DOHH2 (cell line): Measurements from ENCODE around the gene LYPD6.

Source experiments
- H3F3A ChIP-seq: fragments of 200-600 bp; sonication (generic), shearing (Covaris generic); 2 replicates; pipeline ENCODE4 v1.6.0; 2016; ENCODE audit warnings: antibody characterized with exemption, mild to moderate bottlenecking; ENCODE audit not compliant: control insufficient read depth, insufficient read depth
- H3K27ac ChIP-seq: fragments of 200-600 bp; sonication (generic); 2 replicates; pipeline ENCODE4 v1.5.1; 2014; ENCODE audit warnings: low read depth, mild to moderate bottlenecking, low read length, moderate library complexity
- H3K27me3 ChIP-seq: fragments of 200-600 bp; sonication (generic); 2 replicates; pipeline ENCODE4 v1.6.1; 2014; ENCODE audit warnings: mild to moderate bottlenecking, low read length, mixed read lengths; ENCODE audit not compliant: control insufficient read depth
- H3K36me3 ChIP-seq: fragments of 200-600 bp; sonication (generic); 2 replicates; pipeline ENCODE4 v1.6.1; 2014; ENCODE audit warnings: mild to moderate bottlenecking, low read length, moderate library complexity, mixed read lengths; ENCODE audit not compliant: control insufficient read depth
- H3K4me1 ChIP-seq: fragments of 200-600 bp; sonication (generic); 2 replicates; pipeline ENCODE4 v1.6.1; 2014; ENCODE audit warnings: mild to moderate bottlenecking, low read length, mixed read lengths; ENCODE audit not compliant: control insufficient read depth
- H3K4me2 ChIP-seq: fragments of 200-600 bp; sonication (generic); 2 replicates; pipeline ENCODE4 v1.6.0; 2014; ENCODE audit warnings: mild to moderate bottlenecking, low read length, moderate library complexity
- H3K4me3 ChIP-seq: fragments of 200-600 bp; sonication (generic); 2 replicates; pipeline ENCODE4 v1.5.1; 2014; ENCODE audit warnings: mild to moderate bottlenecking, low read length, mixed read lengths
- H3K79me2 ChIP-seq: fragments of 200-600 bp; sonication (generic); 2 replicates; pipeline ENCODE4 v1.6.1; 2014; ENCODE audit warnings: mild to moderate bottlenecking, low read length, mixed read lengths; ENCODE audit not compliant: control insufficient read depth
- H3K9me2 ChIP-seq: fragments of 200-600 bp; sonication (generic); replicated peaks from 2 replicates; pipeline ENCODE4 v1.6.1; 2014; ENCODE audit warnings: mild to moderate bottlenecking, low read length, mixed read lengths; ENCODE audit not compliant: control insufficient read depth
- H3K9me3 ChIP-seq: fragments of 200-600 bp; sonication (generic); 2 replicates; pipeline ENCODE4 v1.6.1; 2014; ENCODE audit warnings: antibody characterized with exemption, low read length, mixed read lengths; ENCODE audit not compliant: control insufficient read depth, insufficient read depth
- H4K20me1 ChIP-seq: fragments of 200-600 bp; sonication (generic); 2 replicates; pipeline ENCODE4 v1.6.0; 2014; ENCODE audit warnings: low read depth, mild to moderate bottlenecking, antibody characterized with exemption, low read length, moderate library complexity; ENCODE audit not compliant: control insufficient read depth, insufficient read depth
- EZH2phosphoT487 ChIP-seq: fragments of 200-600 bp; sonication (generic); IDR thresholded peaks from 2 replicates; pipeline ENCODE4 v1.6.1; 2017; ENCODE audit warnings: borderline replicate concordance, mild to moderate bottlenecking, antibody characterized with exemption, low read length, moderate library complexity, mixed read lengths
- TF ChIP-seq, protein P1 (sequence below): fragments of 200-600 bp; sonication (generic); IDR thresholded peaks from one replicate; pipeline ENCODE4 v1.5.1; 2014; ENCODE audit warnings: antibody characterized with exemption, mild to moderate bottlenecking, low read depth, low read length; ENCODE audit not compliant: poor library complexity, severe bottlenecking

The LYPD6 gene

GRCh38 chr2:149420053-149420963 lies 89.9 kb downstream of the LYPD6 start:
- H3K27me3 ChIP-seq: 0 out of 2 replicates have a peak, but pooled peaks cover 3% of the 10 kb centered on the region
- TF ChIP-seq EZH2phosphoT487: no peak
- TF ChIP-seq, protein P1, sequence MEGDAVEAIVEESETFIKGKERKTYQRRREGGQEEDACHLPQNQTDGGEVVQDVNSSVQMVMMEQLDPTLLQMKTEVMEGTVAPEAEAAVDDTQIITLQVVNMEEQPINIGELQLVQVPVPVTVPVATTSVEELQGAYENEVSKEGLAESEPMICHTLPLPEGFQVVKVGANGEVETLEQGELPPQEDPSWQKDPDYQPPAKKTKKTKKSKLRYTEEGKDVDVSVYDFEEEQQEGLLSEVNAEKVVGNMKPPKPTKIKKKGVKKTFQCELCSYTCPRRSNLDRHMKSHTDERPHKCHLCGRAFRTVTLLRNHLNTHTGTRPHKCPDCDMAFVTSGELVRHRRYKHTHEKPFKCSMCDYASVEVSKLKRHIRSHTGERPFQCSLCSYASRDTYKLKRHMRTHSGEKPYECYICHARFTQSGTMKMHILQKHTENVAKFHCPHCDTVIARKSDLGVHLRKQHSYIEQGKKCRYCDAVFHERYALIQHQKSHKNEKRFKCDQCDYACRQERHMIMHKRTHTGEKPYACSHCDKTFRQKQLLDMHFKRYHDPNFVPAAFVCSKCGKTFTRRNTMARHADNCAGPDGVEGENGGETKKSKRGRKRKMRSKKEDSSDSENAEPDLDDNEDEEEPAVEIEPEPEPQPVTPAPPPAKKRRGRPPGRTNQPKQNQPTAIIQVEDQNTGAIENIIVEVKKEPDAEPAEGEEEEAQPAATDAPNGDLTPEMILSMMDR: no peak

DNA sequence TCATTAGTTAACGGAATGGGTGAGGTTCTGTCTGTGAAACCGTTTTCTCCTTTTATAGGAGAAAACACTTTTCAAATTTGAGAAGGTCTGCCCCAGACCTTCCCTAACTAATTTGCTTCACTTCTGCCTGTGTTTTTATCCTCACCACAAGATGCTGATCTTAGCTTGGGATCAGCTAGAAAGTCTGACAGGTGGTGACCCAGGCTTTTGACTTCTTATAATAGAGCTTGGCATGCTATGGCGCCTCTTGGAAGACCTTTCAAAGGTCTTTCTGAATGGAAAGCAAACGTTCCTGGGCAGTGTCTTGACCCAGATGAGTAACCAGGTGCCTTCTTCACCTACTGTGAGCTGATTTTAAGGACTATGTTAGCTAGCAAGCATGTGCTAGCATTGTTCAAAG lies 91.4 kb downstream of the LYPD6 start:
- peaks cover 3% of the 10 kb centered on the region; the same call in 1 of the 2 replicates for H3K27me3 ChIP-seq
- no peaks in the 10 kb centered on the region for H3F3A ChIP-seq
- no peaks in the 10 kb centered on the region for H4K20me1 ChIP-seq
- TF ChIP-seq, protein P1: no peak
- no peak for TF ChIP-seq EZH2phosphoT487
- H3K4me2 ChIP-seq: no peak overlapping the region
- H3K9me2 ChIP-seq: no peaks in the 10 kb centered on the region
- no peak overlapping the region for H3K4me3 ChIP-seq
- H3K79me2 ChIP-seq: no peaks in the 10 kb centered on the region
- no peaks in the 10 kb centered on the region for H3K36me3 ChIP-seq
- H3K27ac ChIP-seq: no peak overlapping the region
- no peaks in the 10 kb centered on the region for H3K9me3 ChIP-seq
- no peaks in the 10 kb centered on the region for H3K4me1 ChIP-seq

More at GRCh38 chr2:149420053-149420963, 89.9 kb downstream of the LYPD6 start:
- Histone ChIP-seq H3K4me3 (no peak overlapping the region), H3K4me1 (no peaks in the 10 kb centered on the region), H3K9me2 (no peaks in the 10 kb centered on the region), H3K4me2 (no peak overlapping the region), H3K9me3 (no peaks in the 10 kb centered on the region), H4K20me1 (no peaks in the 10 kb centered on the region), H3K36me3 (no peaks in the 10 kb centered on the region), H3K79me2 (no peaks in the 10 kb centered on the region), H3F3A (no peaks in the 10 kb centered on the region), H3K27ac (no peak overlapping the region)

GRCh38 chr2:149422337-149422990 lies 92.1 kb downstream of the LYPD6 start:
- H3K9me3 ChIP-seq: no peaks in the 10 kb centered on the region
- H3K4me3 ChIP-seq: no peak overlapping the region
- H3K79me2 ChIP-seq: no peaks in the 10 kb centered on the region
- H3F3A ChIP-seq: no peaks in the 10 kb centered on the region
- no peak overlapping the region for H3K4me2 ChIP-seq
- H3K27me3 ChIP-seq: peaks cover 3% of the 10 kb centered on the region; the same call in 1 of the 2 replicates
- no peaks in the 10 kb centered on the region for H4K20me1 ChIP-seq
- no peaks in the 10 kb centered on the region for H3K4me1 ChIP-seq
- no peak overlapping the region for H3K27ac ChIP-seq
- TF ChIP-seq, protein P1: no peak
- TF ChIP-seq EZH2phosphoT487: no peak
- no peaks in the 10 kb centered on the region for H3K36me3 ChIP-seq
- no peaks in the 10 kb centered on the region for H3K9me2 ChIP-seq
